HEK293 (cell line): Measurements from ENCODE around the gene CREB3L1.

ENCODE experiments used
- ATF2 ChIP-seq: fragments of 450-650 bp; formaldehyde crosslinking; IDR thresholded peaks from 2 replicates; pipeline ENCODE4 v1.5.1; 2016; ENCODE audit warnings: missing biosample characterization, missing genetic modification characterization, low read depth
- CTCF ChIP-seq: fragments of 450-650 bp; formaldehyde crosslinking; IDR thresholded peaks from 2 replicates; pipeline ENCODE4 v1.5.1; 2016; ENCODE audit warnings: missing biosample characterization, missing genetic modification characterization
- TSHZ1 ChIP-seq: fragments of 450-650 bp; formaldehyde crosslinking; IDR thresholded peaks from 2 replicates; pipeline ENCODE4 v1.5.1; 2016; ENCODE audit warnings: missing biosample characterization, missing genetic modification characterization, borderline replicate concordance
- YY1 ChIP-seq: fragments of 450-650 bp; formaldehyde crosslinking; IDR thresholded peaks from 2 replicates; pipeline ENCODE4 v1.5.1; 2018; ENCODE audit warnings: missing biosample characterization, missing genetic modification characterization
- ZBTB7A ChIP-seq: fragments of 450-650 bp; formaldehyde crosslinking; IDR thresholded peaks from 2 replicates; pipeline ENCODE4 v1.5.1; 2016; ENCODE audit warnings: low read depth, missing biosample characterization, missing genetic modification characterization
- ZNF202 ChIP-seq: fragments of 450-650 bp; formaldehyde crosslinking; IDR thresholded peaks from 2 replicates; pipeline ENCODE4 v1.5.1; 2016; ENCODE audit warnings: missing biosample characterization, missing genetic modification characterization, borderline replicate concordance
- ZNF239 ChIP-seq: fragments of 450-650 bp; formaldehyde crosslinking; IDR thresholded peaks from 2 replicates; pipeline ENCODE4 v1.5.1; 2016; ENCODE audit warnings: missing biosample characterization, missing genetic modification characterization
- ZNF521 ChIP-seq: fragments of 450-650 bp; formaldehyde crosslinking; IDR thresholded peaks from 2 replicates; pipeline ENCODE4 v1.5.1; 2017; ENCODE audit warnings: missing biosample characterization, mild to moderate bottlenecking, missing genetic modification characterization
- ZNF792 ChIP-seq: fragments of 450-650 bp; formaldehyde crosslinking; IDR thresholded peaks from 2 replicates; pipeline ENCODE4 v1.5.1; 2016; ENCODE audit warnings: missing biosample characterization, missing genetic modification characterization

- TF ChIP-seq CTCF (tag by site-specific recombination), result no peak
- TF ChIP-seq ATF2 (tag by site-specific recombination), result no peak
- no peak for TF ChIP-seq YY1
- no peak for TF ChIP-seq TSHZ1 (tag by site-specific recombination)
- no peak for TF ChIP-seq ZBTB7A (tag by site-specific recombination)
- TF ChIP-seq ZNF521 (tag by site-specific recombination), result no peak
- no peak for TF ChIP-seq ZNF792
- no peak for TF ChIP-seq ZNF202 (tag by site-specific recombination)
- no peak for TF ChIP-seq ZNF239 (tag by site-specific recombination)
Measured at GRCh38 chr11:46334211-46334610, 56.7 kb downstream of the CREB3L1 start.
